ENCODE results near the gene HNRNPL.
"Not testable (repeated sequence)": the region's sequence is repeated elsewhere in the genome, so short reads cannot be mapped to it uniquely, and the experiment has no call there.

The HNRNPL gene

DNA sequence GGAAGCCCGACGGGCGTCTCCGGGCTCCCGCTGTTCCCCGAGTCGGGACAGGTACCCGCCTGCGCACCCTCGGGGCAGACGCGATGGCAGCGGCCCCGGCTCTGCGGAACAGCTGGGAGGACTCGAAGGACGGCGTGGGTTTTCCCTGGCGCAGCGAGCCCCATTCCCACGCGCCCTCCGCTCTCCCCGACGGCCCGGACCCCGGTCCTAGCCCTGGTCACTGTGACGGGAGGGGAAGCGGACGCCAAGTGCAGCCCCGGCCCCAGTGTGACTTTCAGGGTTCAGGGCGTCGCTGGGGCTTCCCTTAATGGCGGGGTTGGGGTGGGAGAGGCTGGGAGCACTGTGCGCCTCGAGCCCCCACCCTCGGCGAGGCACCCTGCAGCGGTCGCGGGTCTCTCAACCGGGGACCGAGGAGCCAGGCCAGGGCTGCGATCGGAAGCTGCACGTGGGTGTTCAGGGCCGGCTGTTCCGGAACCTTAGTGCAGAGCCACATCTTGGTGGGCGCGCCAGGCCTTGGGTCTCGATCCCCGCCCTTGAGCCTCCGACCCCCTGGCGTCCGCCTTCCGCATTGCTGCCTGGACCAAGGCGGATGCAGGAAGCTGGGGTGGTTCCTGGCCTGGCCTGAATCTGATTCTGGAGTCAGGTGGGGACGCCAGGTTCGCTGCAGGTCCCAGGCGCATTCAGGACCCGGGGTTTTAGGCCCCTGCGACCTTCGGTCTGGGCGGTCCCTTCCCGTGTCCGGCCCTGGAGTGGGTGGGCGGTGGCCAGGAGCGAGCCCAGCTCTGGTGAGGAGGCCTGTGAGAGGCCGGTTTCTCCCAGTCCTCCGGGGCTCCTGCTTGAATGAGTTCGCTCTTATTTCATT, 57.3 kb downstream of the HNRNPL start:
- ChIA-PET CTCF (interaction anchor here (1.3 kb wide), 1 partner anchor 23 kb away, joined by 3 read pairs; no protein-coding TSS in a partner anchor), POLR2A (interaction anchor here (1.0 kb wide), 1 partner anchor 23 kb away, joined by 5 read pairs; no protein-coding TSS in a partner anchor)
- TF ChIP-seq, protein P1, sequence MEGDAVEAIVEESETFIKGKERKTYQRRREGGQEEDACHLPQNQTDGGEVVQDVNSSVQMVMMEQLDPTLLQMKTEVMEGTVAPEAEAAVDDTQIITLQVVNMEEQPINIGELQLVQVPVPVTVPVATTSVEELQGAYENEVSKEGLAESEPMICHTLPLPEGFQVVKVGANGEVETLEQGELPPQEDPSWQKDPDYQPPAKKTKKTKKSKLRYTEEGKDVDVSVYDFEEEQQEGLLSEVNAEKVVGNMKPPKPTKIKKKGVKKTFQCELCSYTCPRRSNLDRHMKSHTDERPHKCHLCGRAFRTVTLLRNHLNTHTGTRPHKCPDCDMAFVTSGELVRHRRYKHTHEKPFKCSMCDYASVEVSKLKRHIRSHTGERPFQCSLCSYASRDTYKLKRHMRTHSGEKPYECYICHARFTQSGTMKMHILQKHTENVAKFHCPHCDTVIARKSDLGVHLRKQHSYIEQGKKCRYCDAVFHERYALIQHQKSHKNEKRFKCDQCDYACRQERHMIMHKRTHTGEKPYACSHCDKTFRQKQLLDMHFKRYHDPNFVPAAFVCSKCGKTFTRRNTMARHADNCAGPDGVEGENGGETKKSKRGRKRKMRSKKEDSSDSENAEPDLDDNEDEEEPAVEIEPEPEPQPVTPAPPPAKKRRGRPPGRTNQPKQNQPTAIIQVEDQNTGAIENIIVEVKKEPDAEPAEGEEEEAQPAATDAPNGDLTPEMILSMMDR (IDR thresholded peaks at IDR 0.05; ENCODE audit: insufficient read depth, low read length, missing control alignments): peak; percentile 41
- no peak for DNase-seq (ENCODE audit: low read depth, low spot score)
- H3K4me3 ChIP-seq (ENCODE audit: low read depth, low read length): no peak overlapping the region

DNA sequence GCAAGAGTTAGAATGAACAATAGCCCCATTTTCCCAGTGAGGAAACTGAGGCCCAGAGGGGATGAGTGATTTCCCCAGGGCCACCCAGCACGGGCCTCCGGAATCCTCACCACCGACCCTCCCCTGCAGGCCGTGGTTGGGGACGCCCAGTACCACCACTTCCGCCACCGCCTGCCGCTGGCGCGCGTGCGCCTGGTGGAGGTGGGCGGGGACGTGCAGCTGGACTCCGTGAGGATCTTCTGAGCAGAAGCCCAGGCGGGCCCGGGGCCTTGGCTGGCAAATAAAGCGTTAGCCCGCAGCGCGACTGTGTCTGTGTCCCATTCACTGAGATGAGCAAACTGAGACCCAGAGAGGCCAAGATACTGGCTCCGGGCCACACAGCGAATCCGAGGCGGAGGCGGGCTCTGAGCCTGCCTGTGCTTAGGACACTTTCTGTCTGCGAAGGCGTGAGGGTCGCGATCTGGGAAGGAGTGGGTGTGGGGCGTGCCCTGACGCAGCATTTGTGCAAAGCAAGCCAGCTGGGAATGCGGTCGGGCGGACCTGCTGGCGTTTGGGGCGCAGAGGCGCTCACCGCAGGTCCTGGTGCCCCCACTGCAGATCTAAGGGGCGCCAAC, 58.2 kb downstream of the HNRNPL start:
- CTCF ChIA-PET; POLR2A ChIA-PET; H3K4me3 ChIP-seq (ENCODE audit: low read depth, low read length); DNase-seq (ENCODE audit: low read depth, low spot score): not testable (repeated sequence)

DNA sequence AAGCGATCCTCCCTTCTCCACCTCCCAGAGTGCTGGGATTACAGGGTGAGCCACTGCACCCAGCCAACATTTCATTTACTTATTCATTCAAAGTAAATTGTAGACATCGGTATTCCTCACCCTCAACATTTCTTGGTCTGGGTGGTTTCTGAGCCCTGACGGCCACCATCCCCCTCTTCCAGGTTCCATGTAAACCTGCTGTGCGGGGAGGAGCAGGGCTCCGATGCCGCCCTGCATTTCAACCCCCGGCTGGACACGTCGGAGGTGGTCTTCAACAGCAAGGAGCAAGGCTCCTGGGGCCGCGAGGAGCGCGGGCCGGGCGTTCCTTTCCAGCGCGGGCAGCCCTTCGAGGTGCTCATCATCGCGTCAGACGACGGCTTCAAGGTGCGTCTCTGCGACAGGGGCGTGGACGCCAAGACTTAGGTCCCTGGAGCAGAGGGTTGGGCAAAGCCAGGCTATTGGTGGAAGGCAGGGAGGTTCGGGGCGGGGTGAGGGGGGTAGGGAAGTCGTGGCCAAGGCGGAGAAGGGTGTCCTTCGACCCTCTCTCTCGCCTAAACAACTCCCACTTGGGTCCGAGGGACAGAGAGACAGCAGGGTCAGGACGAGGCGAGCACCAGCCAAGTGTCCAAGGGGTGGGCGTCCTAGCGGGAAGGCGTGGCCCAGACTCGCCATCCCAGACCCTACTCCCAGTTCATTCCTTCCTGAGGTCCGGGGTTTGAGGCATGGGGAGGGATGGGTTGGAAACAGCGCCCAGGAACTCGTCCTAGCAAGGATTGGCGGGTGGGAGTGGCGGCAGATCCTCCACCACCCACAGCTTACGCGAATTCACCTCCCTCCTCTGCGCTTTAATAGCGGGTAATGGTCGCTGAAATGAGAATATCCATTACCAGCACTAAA, 59.0 kb downstream of the HNRNPL start:
- CTCF ChIA-PET; H3K4me3 ChIP-seq (ENCODE audit: low read depth, low read length); POLR2A ChIA-PET; DNase-seq (ENCODE audit: low read depth, low spot score): not testable (repeated sequence)

DNA sequence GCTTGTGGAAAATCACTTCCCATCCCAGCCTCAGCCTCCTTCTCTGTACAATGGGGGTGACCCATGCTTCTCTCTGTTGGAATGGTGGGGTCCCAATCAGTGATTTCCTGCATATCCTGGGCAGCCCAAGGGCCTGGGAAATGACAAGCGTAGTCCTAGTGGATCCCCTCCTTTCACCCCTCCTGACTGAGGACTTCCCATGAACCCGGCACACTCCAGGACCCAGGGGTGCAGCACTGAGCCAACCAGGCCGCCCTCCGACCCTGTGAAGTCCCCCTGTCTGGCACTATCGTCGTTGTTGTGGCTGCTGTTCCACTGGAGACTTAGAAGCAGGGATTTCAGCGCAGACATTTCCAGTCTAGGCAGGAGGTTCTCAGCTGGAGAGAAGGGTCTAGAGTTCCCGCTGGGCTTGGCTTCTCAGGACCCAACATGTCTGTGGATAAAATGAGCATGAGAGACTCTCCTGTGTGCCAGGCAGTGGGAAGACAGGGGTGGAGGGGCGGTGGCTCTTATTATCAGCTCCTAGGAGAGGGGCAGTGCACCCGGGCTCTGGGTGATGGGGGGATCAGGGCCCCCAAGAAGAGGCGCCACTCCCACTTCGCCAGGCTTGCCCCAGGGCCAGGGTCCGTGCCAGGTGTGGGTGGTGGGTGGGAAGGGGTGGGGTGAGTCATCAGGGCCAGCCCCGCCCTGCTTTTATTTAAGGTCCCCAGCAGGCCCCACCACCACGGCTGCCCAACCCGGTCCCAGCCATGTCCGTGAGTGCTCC, 61.1 kb downstream of the HNRNPL start, which contains the start of gene LGALS7B:
Gene LGALS7B, plus strand, starts transcription at position 723 of the 766 bp plus-strand sequence. Its CDS starts 27 bp downstream, at position 750.
- TF ChIP-seq, protein P1 (IDR thresholded peaks at IDR 0.05; ENCODE audit: insufficient read depth, low read length, missing control alignments): no peak
- ChIA-PET CTCF (interaction anchor here (1.0 kb wide), 1 partner anchor 19 kb away, joined by 3 read pairs; no protein-coding TSS in a partner anchor), POLR2A (no interaction called here)
- H3K4me3 ChIP-seq (ENCODE audit: low read depth, low read length): no peak within 1 kb of the TSS
- DNase-seq (ENCODE audit: low read depth, low spot score): no peak

DNA sequence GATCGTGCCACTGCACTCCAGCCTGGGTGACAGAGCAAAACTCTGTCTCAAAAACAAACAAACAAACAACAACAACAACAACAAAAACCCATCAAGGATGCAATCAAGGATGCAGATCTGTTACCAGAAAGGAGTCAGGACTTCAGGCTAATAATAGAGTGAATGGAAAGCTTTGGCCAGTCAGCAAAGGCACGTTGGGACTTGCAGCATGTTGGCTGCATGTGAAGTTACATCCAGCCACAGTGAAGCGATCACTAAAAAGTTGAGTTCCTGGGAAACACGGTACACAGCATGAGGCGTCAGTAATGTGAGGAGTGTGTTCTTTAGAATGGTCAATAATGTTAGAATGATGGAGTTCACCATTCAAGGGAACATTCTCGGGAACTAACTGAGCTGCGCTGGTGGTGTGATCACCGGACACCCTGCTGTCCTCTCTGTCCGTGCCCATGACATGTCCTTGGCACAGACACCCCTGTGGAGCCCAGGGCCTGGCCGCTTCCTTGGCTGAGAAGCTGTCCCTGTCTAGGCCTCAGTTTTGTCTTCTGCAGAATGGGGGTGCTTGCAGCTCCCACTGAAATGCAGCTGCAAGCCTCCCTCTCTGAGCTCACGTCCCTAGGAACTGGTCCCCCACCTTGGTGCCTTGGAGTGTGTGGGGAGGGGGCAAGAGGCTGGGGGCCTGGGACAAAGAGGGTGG, 63.1 kb downstream of the HNRNPL start:
- H3K4me3 ChIP-seq (ENCODE audit: low read depth, low read length): no peak overlapping the region
- DNase-seq (ENCODE audit: low read depth, low spot score): no peak
- ChIA-PET POLR2A (no interaction called here), CTCF (interaction anchor here (0.9 to 3.2 kb wide), 3 partner anchors 12 to 384 kb away, joined by 3 to 25 read pairs (median 3); partner anchors contain the start of gene FAM98C)
- TF ChIP-seq, protein P1 (IDR thresholded peaks at IDR 0.05; ENCODE audit: insufficient read depth, low read length, missing control alignments): no peak
